ENCODE measurements around the gene SOAT2. TPM values are rescaled to one million over a fixed set of nuclear protein-coding genes. Genes with fewer than 3 reads are reported as not detected.
A peak's percentile ranks its signal among the peaks of the same experiment; 100 is the strongest.

Gene SOAT2, protein sequence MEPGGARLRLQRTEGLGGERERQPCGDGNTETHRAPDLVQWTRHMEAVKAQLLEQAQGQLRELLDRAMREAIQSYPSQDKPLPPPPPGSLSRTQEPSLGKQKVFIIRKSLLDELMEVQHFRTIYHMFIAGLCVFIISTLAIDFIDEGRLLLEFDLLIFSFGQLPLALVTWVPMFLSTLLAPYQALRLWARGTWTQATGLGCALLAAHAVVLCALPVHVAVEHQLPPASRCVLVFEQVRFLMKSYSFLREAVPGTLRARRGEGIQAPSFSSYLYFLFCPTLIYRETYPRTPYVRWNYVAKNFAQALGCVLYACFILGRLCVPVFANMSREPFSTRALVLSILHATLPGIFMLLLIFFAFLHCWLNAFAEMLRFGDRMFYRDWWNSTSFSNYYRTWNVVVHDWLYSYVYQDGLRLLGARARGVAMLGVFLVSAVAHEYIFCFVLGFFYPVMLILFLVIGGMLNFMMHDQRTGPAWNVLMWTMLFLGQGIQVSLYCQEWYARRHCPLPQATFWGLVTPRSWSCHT
- total RNA-seq = not detected
- long read RNA-seq, partial matches to known transcripts = 0 of 1 reads
- long read RNA-seq, other reads (novel, unspliced or antisense) = 1 of 1 reads

- intact Hi-C loops (cut with DNase I) = no loop called here
Observed at GRCh38 chr12:53102883-53103807, at the start of gene SOAT2. Gene SOAT2, plus strand, starts transcription at chr12:53103486. Its CDS starts 92 bp downstream, at chr12:53103578.

GRCh38 chr12:53054112-53054878 is 49.0 kb upstream of the SOAT2 start:
- intact Hi-C loops (cut with DNase I) = no loop called here
- peak; percentile 98 for DNase-seq (ENCODE audit: low spot score)

More at GRCh38 chr12:53102883-53103807, at the start of gene SOAT2:
- DNase-seq (ENCODE audit: low spot score) = peak; percentile 50

DNA sequence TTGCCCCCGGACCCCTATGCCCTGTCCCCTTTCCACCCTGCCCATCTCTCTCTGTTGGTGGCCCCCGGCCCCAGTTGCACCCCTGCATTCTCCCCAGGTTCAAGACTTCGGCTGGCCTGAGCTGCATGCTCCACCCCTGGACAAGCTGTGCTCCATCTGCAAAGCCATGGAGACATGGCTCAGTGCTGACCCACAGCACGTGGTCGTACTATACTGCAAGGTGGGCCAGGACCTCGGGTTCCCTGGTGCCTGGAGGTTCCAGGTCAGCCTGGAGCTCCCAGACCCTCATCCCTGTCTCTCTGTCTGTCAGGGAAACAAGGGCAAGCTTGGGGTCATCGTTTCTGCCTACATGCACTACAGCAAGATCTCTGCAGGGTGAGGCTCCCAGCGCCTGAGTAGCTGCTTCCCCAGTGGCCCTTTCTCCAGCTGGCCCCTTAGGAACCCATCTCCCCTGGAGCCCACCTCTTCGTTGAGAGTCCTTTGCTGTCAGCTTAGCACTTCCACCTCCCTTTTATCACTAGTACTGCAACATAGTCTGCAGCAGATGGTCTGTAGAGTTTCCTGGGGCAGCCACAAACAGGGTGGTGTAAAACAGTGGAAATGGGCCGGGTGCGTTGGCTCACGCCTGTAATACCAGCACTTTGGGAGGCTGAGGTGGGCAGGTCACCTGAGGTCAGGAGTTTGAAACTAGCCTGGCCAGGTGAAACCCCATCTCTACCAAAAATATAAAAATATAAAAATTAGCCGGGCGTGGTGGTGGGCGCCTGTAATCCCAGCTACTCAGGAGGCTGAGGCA is 47.6 kb upstream of the SOAT2 start:
- intact Hi-C loops (cut with DNase I) = no loop called here
- DNase-seq (ENCODE audit: low spot score) = peak; percentile 72

GRCh38 chr12:53056296-53056695 is 47.0 kb upstream of the SOAT2 start:
- DNase-seq (ENCODE audit: low spot score) = no peak
- intact Hi-C loops (cut with DNase I) = no loop called here

- intact Hi-C loops (cut with DNase I) = no loop called here
- DNase-seq (ENCODE audit: low spot score) = peak; percentile 27
Observed at GRCh38 chr12:53056901-53057300, 46.4 kb upstream of the SOAT2 start.

DNA sequence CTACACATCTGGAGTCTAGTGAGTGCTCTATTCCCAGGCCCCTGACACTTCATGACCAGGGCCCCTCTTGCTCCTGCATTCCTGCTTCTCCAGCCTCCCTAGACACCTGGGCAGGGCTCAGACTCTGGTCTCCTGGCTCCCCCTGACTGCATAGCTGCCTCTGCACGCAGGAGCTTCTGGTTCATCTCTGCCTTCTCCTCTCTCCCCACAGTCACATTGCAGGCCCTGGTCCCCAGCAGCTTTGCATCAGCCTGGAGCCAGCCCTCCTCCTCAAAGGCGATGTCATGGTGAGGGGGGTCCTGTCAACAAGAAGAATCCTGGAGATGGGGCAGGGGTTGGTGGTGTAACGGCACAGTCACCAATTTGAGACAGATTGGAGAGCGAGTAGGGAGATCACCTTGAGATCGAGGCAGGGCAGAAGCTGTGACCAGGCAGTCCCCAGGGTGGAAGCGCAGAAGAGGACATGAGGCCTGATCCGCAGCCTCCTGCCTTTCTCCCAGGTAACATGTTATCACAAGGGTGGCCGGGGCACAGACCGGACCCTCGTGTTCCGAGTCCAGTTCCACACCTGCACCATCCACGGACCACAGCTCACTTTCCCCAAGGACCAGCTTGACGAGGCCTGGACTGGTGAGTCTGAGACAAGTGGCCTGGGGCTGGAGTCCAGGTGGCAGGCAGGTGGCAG is 45.3 kb upstream of the SOAT2 start:
- intact Hi-C loops (cut with DNase I) = no loop called here
- DNase-seq (ENCODE audit: low spot score) = peak; percentile 70

DNA sequence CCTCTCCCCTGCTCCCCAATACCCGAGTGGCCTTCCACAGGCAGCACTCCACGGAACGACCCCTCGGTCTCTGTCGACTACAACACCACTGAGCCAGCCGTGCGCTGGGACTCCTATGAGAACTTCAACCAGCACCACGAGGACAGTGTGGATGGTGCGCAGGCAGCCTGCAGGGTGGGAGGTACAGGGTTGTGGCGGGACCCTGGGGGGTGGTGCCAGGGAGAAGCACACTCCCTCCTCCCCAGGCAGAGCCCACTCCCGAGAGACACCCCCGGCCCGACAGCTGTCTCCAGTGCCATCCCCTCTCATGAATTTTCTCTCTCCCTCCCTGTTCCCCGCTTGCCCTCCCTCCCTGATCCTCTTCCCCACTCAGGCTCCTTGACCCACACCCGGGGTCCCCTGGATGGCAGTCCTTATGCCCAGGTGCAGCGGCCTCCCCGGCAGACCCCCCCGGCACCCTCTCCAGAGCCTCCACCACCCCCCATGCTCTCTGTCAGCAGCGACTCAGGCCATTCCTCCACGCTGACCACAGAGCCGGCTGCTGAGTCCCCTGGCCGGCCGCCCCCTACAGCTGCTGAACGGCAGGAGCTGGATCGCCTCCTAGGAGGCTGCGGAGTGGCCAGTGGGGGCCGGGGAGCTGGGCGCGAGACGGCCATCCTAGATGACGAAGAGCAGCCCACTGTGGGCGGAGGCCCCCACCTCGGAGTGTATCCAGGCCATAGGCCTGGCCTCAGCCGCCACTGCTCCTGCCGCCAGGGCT is 44.4 kb upstream of the SOAT2 start:
- intact Hi-C loops (cut with DNase I) = no loop called here
- DNase-seq (ENCODE audit: low spot score) = no peak

GRCh38 chr12:53059434-53060063 is 43.7 kb upstream of the SOAT2 start:
- intact Hi-C loops (cut with DNase I) = no loop called here
- DNase-seq (ENCODE audit: low spot score) = peak; percentile 71

DNA sequence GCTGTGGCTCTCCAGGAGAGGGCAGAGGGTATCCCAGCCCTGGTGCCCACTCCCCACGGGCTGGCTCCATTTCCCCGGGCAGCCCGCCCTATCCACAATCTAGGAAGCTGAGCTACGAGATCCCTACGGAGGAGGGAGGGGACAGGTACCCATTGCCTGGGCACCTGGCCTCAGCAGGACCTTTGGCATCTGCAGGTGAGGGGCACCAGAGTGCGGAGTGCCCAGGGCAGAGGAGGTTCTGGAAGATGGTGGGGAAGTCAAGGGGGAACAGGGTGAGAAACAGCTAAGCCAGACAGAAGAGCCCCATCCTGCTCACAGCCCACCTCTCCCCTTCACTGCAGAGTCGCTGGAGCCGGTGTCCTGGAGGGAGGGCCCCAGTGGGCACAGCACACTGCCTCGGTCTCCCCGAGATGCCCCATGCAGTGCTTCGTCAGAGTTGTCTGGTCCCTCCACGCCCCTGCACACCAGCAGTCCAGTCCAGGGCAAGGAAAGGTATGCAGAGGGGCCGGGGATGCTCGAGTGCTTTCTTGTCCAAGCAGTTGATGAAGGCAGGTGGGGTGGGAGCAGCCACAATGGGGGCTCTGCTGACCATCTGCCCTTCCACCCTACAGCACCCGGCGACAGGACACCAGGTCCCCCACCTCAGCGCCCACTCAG is 43.1 kb upstream of the SOAT2 start:
- DNase-seq (ENCODE audit: low spot score) = no peak
- intact Hi-C loops (cut with DNase I) = no loop called here

DNA sequence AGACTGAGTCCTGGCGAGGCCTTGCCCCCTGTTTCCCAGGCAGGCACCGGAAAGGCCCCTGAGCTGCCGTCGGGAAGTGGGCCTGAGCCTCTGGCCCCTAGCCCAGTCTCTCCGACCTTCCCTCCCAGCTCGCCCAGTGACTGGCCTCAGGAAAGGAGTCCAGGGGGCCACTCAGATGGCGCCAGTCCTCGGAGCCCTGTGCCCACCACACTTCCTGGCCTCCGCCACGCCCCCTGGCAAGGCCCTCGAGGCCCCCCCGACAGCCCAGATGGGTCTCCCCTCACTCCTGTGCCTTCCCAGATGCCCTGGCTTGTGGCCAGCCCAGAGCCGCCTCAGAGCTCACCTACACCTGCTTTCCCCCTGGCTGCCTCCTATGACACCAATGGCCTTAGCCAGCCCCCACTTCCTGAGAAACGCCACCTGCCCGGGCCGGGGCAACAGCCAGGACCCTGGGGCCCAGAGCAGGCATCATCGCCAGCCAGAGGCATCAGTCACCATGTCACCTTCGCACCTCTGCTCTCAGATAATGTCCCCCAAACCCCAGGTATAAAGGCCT is 42.5 kb upstream of the SOAT2 start:
- peak; percentile 73 for DNase-seq (ENCODE audit: low spot score)
- intact Hi-C loops (cut with DNase I) = no loop called here

DNA sequence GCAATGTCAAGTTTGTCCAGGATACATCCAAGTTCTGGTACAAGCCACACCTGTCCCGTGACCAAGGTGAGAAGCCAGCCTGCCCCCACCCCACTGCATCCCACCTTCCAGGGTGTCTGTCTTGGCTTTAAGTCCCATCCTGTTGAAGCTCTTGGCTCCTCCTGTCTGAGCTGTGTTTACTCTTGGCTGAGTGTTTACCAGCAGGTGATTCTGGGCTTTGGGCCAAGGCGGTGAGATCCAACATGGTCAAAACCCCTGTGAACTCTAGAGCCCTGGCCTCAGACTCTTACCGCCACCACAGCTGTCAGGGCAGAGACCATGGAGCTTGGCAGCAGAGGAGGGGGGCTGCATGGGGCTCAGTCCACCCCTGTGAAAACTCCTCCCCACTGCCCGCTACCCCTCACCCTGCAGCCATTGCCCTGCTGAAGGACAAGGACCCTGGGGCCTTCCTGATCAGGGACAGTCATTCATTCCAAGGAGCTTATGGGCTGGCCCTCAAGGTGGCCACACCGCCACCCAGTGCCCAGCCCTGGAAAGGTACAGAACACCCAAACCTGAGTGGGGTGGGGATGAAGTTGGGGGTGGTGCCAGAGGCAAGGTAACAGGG is 41.8 kb upstream of the SOAT2 start:
- intact Hi-C loops (cut with DNase I) = no loop called here
- DNase-seq (ENCODE audit: low spot score) = peak; percentile 59

DNA sequence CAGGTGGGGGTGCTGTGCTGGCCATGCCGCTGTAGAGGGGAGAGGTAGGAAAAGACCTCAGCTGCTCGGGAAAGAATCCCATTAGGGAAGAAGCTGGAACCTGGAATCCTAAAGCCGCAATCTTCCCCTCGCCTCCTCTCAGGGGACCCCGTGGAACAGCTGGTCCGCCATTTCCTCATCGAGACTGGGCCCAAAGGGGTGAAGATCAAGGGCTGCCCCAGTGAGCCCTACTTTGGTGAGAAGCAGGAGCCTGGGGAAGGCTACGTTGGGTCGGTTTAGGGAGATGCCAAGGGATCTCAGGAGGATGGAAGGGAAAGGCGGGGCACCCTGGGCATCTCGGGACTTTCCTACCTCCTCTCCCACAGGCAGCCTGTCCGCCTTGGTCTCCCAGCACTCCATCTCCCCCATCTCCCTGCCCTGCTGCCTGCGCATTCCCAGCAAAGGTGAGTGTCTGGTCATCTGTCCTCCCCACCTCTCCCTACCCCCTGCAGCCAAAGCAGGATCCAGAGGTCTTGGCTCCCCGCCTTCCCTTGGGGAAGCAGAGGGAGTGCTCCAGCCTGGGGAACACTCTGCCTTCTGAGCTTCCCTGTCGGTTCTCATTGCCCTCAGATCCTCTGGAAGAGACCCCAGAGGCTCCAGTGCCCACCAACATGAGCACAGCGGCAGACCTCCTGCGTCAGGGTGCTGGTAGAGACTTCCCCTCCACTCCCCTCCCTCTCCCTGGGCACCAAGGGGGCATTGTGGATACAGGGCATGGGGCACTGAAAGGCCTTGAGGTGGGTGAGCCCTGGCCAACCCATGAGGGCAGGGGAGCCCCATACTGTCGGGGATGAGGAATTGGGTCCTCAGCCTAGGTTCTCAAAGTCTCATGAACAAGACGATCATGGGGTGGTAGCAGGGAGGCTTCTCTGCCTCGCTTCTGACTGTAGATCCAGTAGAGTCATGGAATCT is 41.0 kb upstream of the SOAT2 start:
- intact Hi-C loops (cut with DNase I) = no loop called here
- peak; percentile 70 for DNase-seq (ENCODE audit: low spot score)

- peak; percentile 43 for DNase-seq (ENCODE audit: low spot score)
- intact Hi-C loops (cut with DNase I) = no loop called here
Observed at GRCh38 chr12:53062977-53063707, 40.1 kb upstream of the SOAT2 start.

All from cardiac septum (tissue), 1 donor.